ENCODE data around the gene DUSP15.

GRCh38 chr20:31863296-31864085 lies 6.8 kb downstream of the DUSP15 start:
- no peak for TF ChIP-seq CTCF (IDR thresholded peaks at IDR 0.05)
- TF ChIP-seq POLR2A (IDR thresholded peaks at IDR 0.05), result no peak
- TF ChIP-seq POLR2AphosphoS5 (IDR thresholded peaks at IDR 0.05), result no peak

Measured in sigmoid colon (tissue), 4 donors.